HG03442 (cell line): ENCODE data around the gene PER2.

Source experiments
- ATAC-seq: cut with Tn5 transposase; IDR thresholded peaks from one replicate; pipeline ENCODE4 v1.9.1; 2021; ENCODE audit warnings: mild to moderate bottlenecking, moderate library complexity; ENCODE audit not compliant: unreplicated experiment

Gene PER2

GRCh38 chr2:238267884-238268680 is 20.3 kb downstream of the PER2 start:
- ATAC-seq: no peak

GRCh38 chr2:238267341-238267710 is 21.1 kb downstream of the PER2 start:
- ATAC-seq: no peak

GRCh38 chr2:238265605-238266004 is 22.8 kb downstream of the PER2 start:
- ATAC-seq: no peak

DNA sequence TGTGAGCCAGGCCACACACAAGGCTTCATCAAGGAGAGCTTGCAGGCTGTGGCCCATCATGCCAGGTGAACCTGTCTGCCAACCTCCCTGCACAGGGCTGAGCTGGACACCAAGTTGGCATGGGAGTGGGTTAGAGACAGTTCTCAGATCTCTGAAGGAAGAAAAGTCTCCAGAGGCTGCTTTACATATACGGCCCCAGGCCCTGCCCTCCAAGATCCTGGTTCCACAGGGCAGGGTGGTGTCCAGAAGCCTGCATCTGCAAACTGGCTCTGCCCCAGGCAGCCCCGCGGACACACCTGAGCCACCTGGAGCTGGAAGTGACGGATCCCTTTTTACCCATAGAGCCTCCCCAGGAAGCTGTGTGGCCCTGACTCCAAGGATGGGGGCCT is 24.3 kb downstream of the PER2 start:
- no peak for ATAC-seq

DNA sequence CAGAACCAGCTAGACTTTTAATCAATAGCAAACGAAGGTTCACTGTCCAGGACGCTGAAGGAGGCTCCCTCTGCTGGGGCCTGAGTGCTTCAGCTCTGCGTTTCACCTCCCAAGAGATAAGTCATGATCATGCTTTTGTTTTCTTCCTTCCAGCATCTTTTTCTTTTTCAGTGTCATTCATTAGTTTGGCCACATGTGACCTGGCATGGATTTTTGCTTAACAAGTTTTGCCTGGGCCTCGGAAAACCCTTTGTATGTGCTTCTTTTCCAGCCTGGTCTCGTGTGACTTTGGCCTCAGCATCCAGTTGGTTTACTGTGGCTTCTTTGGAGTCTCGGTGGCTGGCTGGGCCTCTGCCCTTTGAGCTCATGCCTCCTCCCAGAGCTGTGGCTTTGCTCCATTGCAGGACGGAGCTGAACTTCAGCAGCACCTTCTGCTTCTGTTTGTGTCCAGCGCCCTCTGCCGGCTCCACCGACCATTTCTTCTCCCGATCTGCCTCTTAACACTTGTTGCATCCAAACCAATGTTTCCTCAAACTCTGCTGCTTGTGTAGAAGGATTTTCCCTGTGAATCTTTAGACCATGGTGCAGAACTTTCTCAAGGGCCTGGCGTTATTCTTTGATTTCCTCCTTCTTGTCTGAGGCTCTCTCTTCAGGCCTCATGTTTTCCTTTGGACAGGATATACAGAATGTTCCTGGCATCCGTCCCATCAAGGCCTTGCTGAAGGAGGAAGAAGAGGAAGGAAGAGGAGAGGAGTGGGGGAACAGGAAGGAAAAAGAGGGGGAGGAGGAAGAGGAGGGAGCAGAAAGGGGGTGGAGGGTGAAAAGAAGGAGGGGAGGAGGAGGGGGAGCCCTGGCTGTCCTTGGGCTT is 25.0 kb downstream of the PER2 start:
- ATAC-seq: no peak

DNA sequence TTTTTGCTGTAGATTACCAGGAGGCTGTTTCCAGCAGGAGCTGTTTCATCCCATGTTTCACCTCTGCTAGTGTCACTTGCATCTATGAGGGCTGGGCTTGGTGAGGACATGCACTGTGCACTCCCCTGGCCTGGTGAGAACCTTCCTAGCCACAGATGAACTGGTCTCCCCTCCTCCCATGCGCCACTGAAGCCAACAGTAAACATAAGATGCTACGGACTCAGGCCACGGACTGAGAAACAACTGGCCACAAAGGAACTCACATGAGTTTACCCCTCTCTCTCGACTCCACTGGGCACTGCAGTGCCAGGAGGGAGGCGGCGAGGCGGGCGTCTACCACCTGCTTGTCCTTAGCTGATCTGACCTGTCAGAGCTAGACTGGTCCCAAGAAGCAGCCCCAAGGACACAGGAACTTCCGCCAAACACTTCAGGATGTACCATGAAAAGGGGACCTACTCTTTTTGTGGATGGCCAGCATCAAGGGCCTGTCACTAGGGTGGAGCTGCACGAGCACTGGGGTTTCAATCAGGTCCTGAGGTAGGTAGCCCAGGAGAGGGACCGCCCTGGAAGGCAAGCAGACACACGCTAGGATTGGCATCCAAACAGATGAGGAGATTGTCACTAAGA is 25.8 kb downstream of the PER2 start:
- ATAC-seq: no peak

DNA sequence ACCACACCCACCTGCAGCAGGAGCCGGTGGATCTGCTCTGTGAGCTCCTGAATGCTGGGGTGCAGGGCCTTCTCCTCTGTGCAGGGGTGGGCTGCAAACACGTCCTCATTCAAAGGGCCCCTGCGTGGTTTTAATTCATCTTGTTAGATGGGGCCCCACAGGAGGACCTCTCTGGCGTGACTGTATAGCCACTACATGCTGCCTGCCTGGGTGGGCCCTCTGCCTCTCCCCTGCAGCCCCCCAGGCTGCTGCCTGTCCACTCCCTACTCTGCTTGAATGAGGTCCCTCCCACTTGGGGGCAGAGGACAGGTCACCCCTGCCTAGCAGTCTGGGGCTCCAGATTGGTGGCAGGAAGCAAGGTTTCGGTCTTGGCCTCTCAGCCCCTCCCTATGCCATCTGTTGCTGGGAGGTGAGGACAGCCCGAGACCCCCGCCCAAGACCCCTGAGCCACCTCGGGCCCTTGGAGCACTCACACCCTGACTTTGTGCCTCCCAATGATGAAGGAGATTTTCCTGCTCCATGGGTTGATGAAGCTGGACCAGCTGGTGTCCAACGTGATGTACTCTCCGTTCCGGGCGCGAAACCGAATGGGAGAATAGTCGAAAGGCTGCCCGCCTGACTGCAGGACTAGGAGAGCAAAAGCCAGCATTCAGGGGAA is 26.6 kb downstream of the PER2 start:
- no peak for ATAC-seq

- ATAC-seq: no peak
These were observed 27.5 kb downstream of the PER2 start for GRCh38 chr2:238260883-238261282.

GRCh38 chr2:238259061-238260020 is 29.1 kb downstream of the PER2 start:
- no peak for ATAC-seq

DNA sequence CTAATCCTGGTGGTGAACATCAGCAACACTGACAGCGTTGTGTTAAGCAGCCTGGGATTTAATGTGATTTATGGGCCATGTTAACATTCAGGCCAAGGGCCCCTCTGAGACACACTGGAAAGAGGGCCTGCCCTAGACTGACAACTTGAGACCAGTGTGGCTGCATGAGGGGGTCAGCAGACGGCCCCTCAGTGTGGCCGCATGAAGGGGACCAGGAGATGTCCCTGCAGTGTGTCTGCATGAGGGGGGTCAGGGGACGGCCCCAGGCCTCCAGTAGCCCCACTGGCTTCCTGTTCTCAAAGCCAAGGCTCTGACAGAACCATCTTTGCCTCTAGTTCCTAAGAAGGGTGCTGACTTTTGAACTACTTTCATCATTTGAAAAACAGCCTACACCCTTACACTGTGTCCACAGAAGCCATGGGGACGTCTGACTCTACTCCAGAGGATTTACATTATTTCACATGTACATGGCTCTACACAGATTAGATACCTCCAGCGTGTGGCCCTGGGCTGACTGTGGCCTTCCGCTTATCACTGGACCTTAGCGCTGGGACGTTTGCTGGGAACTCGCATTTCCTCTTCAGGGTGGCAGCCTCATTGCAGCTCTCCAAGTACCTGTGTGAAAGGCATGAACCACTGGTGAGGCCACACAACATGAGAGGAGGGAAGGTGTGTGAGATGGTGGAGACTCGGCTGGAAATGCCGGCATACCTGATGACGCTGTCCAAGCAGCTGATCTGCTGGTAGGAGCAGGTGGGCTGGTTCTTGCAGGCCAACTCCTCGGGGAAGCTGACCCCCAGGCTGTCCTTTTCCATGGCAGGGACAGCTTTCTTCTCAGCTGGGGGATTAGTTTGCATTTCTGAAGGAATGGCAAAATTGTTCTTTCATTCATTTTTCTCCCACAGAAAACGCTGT is 30.4 kb downstream of the PER2 start:
- ATAC-seq: no peak

DNA sequence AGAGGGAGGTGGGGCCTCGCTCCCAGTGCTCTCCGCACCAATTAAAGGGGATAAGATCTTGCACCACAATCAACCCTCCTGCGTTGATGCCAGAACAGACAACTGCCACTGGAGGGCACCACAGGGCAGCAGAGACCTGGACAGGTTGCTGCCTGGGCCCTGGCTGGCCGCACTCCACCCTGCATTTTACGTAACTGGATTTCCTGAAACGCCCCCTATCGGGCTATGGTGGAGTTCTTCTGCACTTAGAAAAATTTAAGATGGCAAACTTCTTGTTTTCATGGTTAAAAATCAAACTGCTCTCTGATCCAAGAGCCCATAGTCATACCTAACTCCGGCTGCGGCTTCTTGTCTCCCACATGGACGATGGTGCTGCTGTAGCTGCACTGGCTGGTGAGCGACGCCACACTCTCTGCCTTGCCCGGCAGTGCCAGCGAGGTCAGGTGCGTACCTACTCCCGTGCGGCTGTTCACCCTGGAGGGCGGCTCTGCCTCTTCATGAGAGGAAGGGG is 31.8 kb downstream of the PER2 start:
- no peak for ATAC-seq

DNA sequence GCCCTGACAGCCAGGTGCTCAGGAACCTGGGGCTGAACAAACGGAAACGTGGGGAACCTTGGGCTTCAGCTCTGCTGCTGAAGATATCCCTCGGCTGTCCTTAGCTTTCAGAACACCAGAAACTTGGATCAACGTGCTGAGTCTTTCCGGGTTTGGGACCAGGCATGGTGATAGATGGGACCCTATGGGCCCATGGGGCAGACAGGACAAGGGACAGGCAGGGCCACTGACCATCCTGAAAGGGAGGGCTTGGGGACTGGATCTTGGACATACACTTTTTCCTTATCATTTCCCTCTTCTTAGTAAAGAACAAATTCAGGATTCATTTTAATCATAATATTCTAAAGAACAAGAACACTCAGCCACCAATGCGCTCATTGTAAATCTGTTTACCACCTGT is 32.3 kb downstream of the PER2 start:
- no peak for ATAC-seq

DNA sequence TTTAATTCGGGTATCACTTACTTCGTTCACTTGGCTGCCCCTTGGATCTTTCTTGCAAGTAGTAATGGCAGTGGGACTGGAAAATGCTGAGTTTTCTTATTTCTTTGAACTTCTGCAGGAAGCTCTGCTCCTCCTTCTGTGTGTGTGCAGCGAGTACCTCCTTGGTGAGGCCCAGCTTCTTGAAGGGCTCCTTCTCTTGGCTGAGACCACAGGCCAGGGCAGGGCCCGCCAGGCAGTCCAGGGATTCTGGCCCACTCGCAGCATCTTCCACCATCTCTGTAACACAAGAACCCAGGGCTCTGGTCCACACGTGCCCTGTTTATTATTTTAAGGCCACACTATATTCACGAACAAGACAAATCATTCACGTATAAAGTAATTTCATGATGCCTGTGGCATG is 32.8 kb downstream of the PER2 start:
- no peak for ATAC-seq

DNA sequence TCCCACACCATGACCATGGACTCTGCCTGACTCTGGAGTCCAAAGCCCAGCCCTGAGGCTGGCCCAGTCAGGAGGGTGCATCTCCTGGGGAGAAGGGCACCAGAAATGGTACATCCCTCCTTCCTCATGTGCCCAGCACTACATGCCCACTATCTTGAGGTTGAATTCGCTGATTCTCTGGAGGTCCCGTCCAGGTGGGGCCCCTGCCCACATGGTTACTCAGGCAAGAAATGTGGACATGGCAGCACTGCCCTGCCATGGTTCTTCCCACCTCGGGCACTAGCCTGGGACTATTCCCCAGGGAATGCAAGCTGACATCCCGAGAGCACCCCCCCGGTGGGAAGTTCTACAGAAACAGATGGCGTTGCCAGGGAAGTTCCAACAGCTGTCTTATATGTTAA is 33.3 kb downstream of the PER2 start:
- no peak for ATAC-seq

- ATAC-seq: no peak
These were observed 34.2 kb downstream of the PER2 start for GRCh38 chr2:238254095-238254723.

DNA sequence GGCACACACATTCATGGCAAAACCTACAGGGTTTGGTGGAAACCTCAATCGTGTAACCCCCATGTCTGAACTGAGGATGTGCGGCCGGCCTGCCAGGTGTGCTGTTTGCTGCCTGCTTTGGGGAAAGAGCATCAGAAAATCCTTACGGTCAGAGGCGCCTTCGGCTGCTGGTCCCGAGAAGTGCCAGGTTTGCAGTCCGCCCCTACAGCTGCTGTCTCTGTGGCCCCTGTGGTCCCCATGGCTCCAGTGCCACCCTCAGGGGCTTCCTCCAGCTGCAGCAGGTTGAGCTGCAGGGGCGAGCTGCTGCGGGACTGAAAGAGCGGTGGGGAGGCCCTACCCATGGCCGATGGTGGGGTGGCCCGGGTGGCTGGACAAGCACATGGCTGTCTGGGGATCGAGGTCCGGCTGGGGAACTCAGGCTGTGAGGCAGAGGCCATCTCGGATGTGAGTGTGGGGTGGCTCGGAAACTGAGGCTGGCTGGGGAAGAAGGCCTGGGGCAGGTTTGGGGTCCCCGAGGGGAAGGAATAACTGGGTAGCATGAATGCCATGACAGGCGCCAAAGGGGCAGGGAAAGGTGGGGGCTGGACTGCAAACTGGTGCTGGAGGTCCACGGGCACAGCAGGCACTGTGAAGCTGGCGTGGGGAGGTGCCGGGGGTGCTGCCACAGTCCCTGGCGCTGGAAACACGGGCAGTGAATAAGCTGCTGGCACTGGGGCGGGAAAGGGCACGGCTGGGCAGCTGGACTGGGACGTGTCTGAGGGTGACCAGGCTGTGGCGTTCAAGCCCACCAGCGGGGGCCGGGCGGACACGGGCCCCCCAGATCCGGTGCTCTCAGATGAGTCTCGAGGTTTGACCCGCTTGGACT is 35.4 kb downstream of the PER2 start:
- ATAC-seq: no peak

DNA sequence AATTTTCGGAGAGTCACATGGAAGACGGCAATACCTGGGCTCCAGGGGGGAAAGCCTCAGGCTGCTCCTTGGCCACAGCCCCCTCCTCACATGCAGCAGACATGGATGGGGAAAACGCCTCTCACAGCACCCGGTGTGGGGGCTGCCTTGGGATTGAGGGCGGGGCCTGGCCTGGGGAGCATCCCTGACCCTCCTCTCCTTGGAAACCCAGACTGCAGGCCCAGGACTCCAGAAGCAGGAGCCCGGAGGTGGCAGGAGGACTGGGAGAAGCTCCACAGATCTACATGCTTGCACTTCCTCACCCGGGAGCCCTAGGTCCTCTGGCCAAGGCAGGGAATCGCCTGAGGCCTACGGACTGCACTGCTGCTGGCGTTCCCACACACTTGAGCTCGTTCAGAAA is 36.4 kb downstream of the PER2 start:
- no peak for ATAC-seq
